GM12878 (cell line): ENCODE results near the gene EAF2. TPM values are rescaled to one million over a fixed set of nuclear protein-coding genes. Genes with fewer than 3 reads are reported as not detected.

Source experiments
- ATAC-seq: fragments of 200-7000 bp; cut with Tn5 transposase; 3 replicates; pipeline ENCODE4 v1.9.1; 2020; ENCODE audit warnings: mild to moderate bottlenecking, moderate library complexity
- BruUV-seq: library from RNA; stranded (reverse); fragments of 400-500 nt; replicated peaks from 2 replicates; lab custom pipeline; 2021; lab: Mats Ljungman, UMichigan
- CTCF ChIA-PET: fragments of 300-600 bp; sonication (Branson Sonifier 250); formaldehyde crosslinking; extraction: SDS; loops from one replicate; lab custom pipeline; 2021; ENCODE audit warnings: inconsistent platforms; lab: Yijun Ruan, JAX
- POLR2A ChIA-PET: fragments of 350-600 bp; formaldehyde crosslinking; extraction: SDS; loops from one replicate; lab custom pipeline; 2021; ENCODE audit warnings: inconsistent platforms; lab: Charles Lee
- RAD21 ChIA-PET: fragments of 300-600 bp; sonication (Branson Sonifier 250); formaldehyde crosslinking; loops from one replicate; lab custom pipeline; 2023; ENCODE audit warnings: antibody characterized with exemption; ENCODE audit not compliant: unreplicated experiment; lab: Charles Lee
- SMC1A ChIA-PET: fragments of 300-600 bp; sonication (Branson Sonifier 250); formaldehyde crosslinking; loops from one replicate; lab custom pipeline; 2023; ENCODE audit not compliant: unreplicated experiment, uncharacterized antibody; lab: Charles Lee
- DNase-seq: peaks from one replicate; pipeline ENCODE4 v3.0.0-alpha.2; 2011; ENCODE audit warnings: low read depth, low spot score
- FAIRE-seq: peaks from 3 replicates; lab custom pipeline; 2011; peaks lifted over from hg19 to GRCh38; lab: Jason Lieb, UNC
- H2AFZ ChIP-seq: 2 replicates; pipeline ENCODE4 v1.6.0; 2011; ENCODE audit warnings: low read depth, low read length, control low read depth; ENCODE audit not compliant: control insufficient read depth
- H3K27ac ChIP-seq: 2 replicates; pipeline ENCODE4 v1.5.1; 2011; ENCODE audit warnings: control low read depth; ENCODE audit not compliant: control insufficient read depth, insufficient read depth
- H3K27me3 ChIP-seq, 2 experiments: replicated peaks in 1 of 2; 2 replicates each; pipeline versions ENCODE4 v1.6.0 to v1.6.1; 2011; ENCODE audit warnings: low read length in 1 of 2; ENCODE audit not compliant: control insufficient read depth in 2 of 2, insufficient read depth in 2 of 2
- H3K36me3 ChIP-seq, 2 experiments: 2 replicates each; pipeline ENCODE4 v1.5.1; 2011; ENCODE audit warnings: low read length in 1 of 2; ENCODE audit not compliant: control insufficient read depth in 2 of 2, insufficient read depth in 2 of 2
- H3K4me1 ChIP-seq: 2 replicates; pipeline ENCODE4 v1.6.1; 2011; ENCODE audit warnings: mild to moderate bottlenecking, low read length, moderate library complexity, mixed read lengths; ENCODE audit not compliant: control insufficient read depth, insufficient read depth
- H3K4me2 ChIP-seq: 2 replicates; pipeline ENCODE4 v1.6.0; 2011; ENCODE audit warnings: control low read depth; ENCODE audit not compliant: control insufficient read depth, insufficient read depth
- H3K4me3 ChIP-seq: fragments of 200-600 bp; sonication (generic); 2 replicates; pipeline ENCODE4 v1.5.1; 2016
- H3K79me2 ChIP-seq: 2 replicates; pipeline ENCODE4 v1.6.0; 2011; ENCODE audit warnings: low read length; ENCODE audit not compliant: control insufficient read depth, insufficient read depth
- H3K9ac ChIP-seq: 2 replicates; pipeline ENCODE4 v1.8.0; 2011; ENCODE audit warnings: low read length, control low read depth, mixed read lengths; ENCODE audit not compliant: control insufficient read depth, insufficient read depth
- H3K9me3 ChIP-seq: replicated peaks from 3 replicates; pipeline ENCODE4 v1.5.1; 2011; ENCODE audit warnings: mild to moderate bottlenecking, low read length; ENCODE audit not compliant: control insufficient read depth, insufficient read depth
- H4K20me1 ChIP-seq: 2 replicates; pipeline ENCODE4 v1.6.0; 2011; ENCODE audit not compliant: control insufficient read depth, insufficient read depth
- HDAC6 ChIP-seq: fragments of 200-600 bp; sonication (generic); IDR thresholded peaks from one replicate; pipeline ENCODE4 v1.8.0; 2017; ENCODE audit warnings: antibody characterized with exemption; ENCODE audit not compliant: unreplicated experiment
- SIX5 ChIP-seq: IDR thresholded peaks from 2 replicates; pipeline ENCODE4 v1.6.1; 2011; ENCODE audit warnings: mild to moderate bottlenecking, low read depth, low read length, moderate library complexity; ENCODE audit not compliant: severe bottlenecking
- ZBED1 ChIP-seq: IDR thresholded peaks from 2 replicates; pipeline ENCODE4 v1.6.1; 2016; ENCODE audit warnings: borderline replicate concordance
- WGBS: methylation state at CpG from one replicate; pipeline ENCODE4 v1.1.6; 2016; ENCODE audit warnings: low lambda C conversion rate; ENCODE audit not compliant: insufficient replicate concordance, insufficient coverage; ENCODE audit errors: missing lambda C conversion rate; 5-methylcytosine and 5-hydroxymethylcytosine counted together
- in situ Hi-C: fragments of 300-500 bp; cut with MboI; formaldehyde crosslinking; loops from 9 replicates; pipeline ENCODE4 v1.14.3; 2018; ENCODE audit warnings: mixed read lengths
- intact Hi-C: fragments of 100-400 bp; cut with micrococcal nuclease; formaldehyde crosslinking; loops from one replicate; pipeline ENCODE4 v1.14.2; 2022; ENCODE audit not compliant: unreplicated experiment
- polyA plus RNA-seq, 11 experiments: library from polyadenylated mRNA; depleted of rRNA in 4 of 11; unstranded in 6 of 11; stranded (reverse) in 5 of 11; fragments of >200 nt; fragmentation: Nextera tagmentation in 4 of 11; fragmentation: Illumina TruSeq in 1 of 11; extraction: Ambion mirVana in 4 of 11; extraction: Trizol in 1 of 11; gene quantifications; 1 replicate in 1 of 11; 2 replicates in 10 of 11; pipeline versions ENCODE4 v1.2.1 to v1.2.3, GENCODE V29; 2011 to 2016; ENCODE audit warnings: inconsistent platforms in 2 of 11, missing spikeins in 2 of 11, low read depth in 1 of 11
- total RNA-seq, 4 experiments: library from RNA; depleted of rRNA in 3 of 4; stranded (reverse); fragments of >200 nt in 3 of 4; fragmentation: Illumina TruSeq in 1 of 4; extraction: Trizol in 1 of 4; gene quantifications; 2 replicates each; pipeline versions ENCODE4 v1.2.1 to v1.2.3, GENCODE V29; 2013 to 2021
- TF ChIP-seq, protein P1 (sequence below): fragments of 450-650 bp; IDR thresholded peaks from 2 replicates; pipeline ENCODE4 v1.6.1; 2017; ENCODE audit warnings: mild to moderate bottlenecking

The EAF2 gene
- total and polyA plus RNA-seq, 10 of the 15 experiments (the other 5 are each of a cell fraction or from before 2014, with no cell fraction given), result 47.3 to 193 (median 72.2) TPM

DNA sequence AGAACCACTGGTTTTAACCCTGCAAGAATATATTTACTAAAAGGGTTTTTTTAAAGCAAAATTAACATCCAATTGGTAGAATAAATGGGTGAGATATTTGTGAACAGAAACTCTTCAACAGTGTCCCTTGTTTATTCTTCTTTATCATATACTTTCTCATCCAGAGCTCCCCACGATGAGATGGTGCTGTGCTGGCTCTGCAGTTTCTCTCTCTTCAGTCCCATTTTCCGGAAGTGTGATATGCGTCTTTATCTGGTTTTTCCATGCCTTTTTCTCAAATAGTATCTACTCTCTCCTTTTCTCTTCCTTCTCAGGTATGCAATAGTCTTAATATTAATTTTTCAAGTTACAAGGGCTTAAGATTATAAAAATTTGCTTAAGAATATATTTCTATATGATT lies 1.5 kb downstream of the EAF2 start:
- ATAC-seq, result no peak
- Histone ChIP-seq H3K4me3 (peak overlapping the region; percentile 90), H3K9ac (peak overlapping the region; percentile 83), H3K27ac (peak overlapping the region; percentile 75), H2AFZ (no peak overlapping the region; the same call in 1 of the 2 replicates), H3K4me2 (peak overlapping the region; percentile 59; the same call in 1 of the 2 replicates), H3K4me1 (peaks cover 7% of the 10 kb centered on the region; the same call in 1 of the 2 replicates), H3K27me3 (no peaks in the 10 kb centered on the region), H3K79me2 (peaks cover 72% of the 10 kb centered on the region), H4K20me1 (no peaks in the 10 kb centered on the region), H3K9me3 (no peaks in the 10 kb centered on the region; the same call in 1 of the 3 replicates), H3K36me3 (peaks cover 0 to 6% of the 10 kb centered on the region in 2 experiments; a peak in 1 of 4 replicates)
- RAD21 ChIA-PET, result interaction anchor here (0.5 to 2.3 kb wide), 10 partner anchors 12 to 264 kb away, joined by 3 to 12 read pairs (median 3); partner anchors contain the start of gene GOLGB1
- intact Hi-C loops, result loop anchor here (5.0 to 10.0 kb wide), 5 partner anchors 89 to 418 kb away; partner anchors contain the start of genes GOLGB1 and POLQ
- in situ Hi-C loops, result loop anchor here (5.0 kb wide), 1 partner anchor 241 kb away; no protein-coding TSS in a partner anchor
- POLR2A ChIA-PET, result interaction anchor here (1.1 to 1.8 kb wide), 6 partner anchors 9 to 102 kb away, joined by 3 to 6 read pairs (median 4); no protein-coding TSS in a partner anchor
- CTCF ChIA-PET, result interaction anchor here (0.6 to 1.9 kb wide), 3 partner anchors 8 to 159 kb away, joined by 3 to 6 read pairs (median 3); no protein-coding TSS in a partner anchor
- no peak for FAIRE-seq
- no peak for DNase-seq
- no TSS peak for BruUV-seq
- 0 out of 2 replicates have a peak, but pooled peaks have one; percentile 0 for TF ChIP-seq ZBED1
- TF ChIP-seq SIX5, result no peak
- SMC1A ChIA-PET, result interaction anchor here (0.7 to 13.3 kb wide), 7 partner anchors 13 to 265 kb away, joined by 3 to 171 read pairs (median 7); no protein-coding TSS in a partner anchor
- 0% methylated on average over 3 of the region's 3 CpGs for WGBS

DNA sequence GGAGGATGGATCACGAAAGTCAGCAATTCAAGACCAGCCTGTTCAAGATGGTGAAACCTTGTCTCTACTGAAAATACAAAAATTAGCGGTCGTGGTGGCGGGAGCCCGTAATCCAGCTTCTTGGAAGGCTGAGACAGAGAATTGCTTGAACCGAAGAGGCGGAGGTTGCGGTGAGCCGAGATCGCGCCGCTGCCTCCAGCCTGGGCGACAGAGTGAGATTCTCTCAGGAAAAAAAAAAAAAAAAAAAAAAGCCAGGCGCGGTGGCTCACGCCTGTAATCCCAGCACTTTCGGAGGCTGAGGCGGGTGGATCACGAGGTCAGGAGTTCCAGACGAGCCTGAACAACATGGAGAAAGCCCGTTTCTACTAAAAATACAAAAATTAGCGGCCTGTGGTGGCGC lies 5.0 kb downstream of the EAF2 start:
- no peak for ATAC-seq
- POLR2A ChIA-PET, result interaction anchor here (0.7 kb wide), 1 partner anchor 140 kb away, joined by 7 read pairs; no protein-coding TSS in a partner anchor
- H3K27ac ChIP-seq, result no peak overlapping the region
- BruUV-seq, result no TSS peak
- no peak overlapping the region for H2AFZ ChIP-seq
- H3K36me3 ChIP-seq, result peaks cover 0 to 3% of the 10 kb centered on the region in 2 experiments; a peak in 1 of 4 replicates
- CTCF ChIA-PET, result no interaction called here
- no peak overlapping the region for H3K4me3 ChIP-seq
- intact Hi-C loops (loop anchor here (5.0 to 10.0 kb wide), 5 partner anchors 93 to 415 kb away; partner anchors contain the start of genes GOLGB1 and POLQ), in situ Hi-C loops (loop anchor here (5.0 kb wide), 1 partner anchor 237 kb away; no protein-coding TSS in a partner anchor)
- DNase-seq, result no peak
- TF ChIP-seq, protein P1, sequence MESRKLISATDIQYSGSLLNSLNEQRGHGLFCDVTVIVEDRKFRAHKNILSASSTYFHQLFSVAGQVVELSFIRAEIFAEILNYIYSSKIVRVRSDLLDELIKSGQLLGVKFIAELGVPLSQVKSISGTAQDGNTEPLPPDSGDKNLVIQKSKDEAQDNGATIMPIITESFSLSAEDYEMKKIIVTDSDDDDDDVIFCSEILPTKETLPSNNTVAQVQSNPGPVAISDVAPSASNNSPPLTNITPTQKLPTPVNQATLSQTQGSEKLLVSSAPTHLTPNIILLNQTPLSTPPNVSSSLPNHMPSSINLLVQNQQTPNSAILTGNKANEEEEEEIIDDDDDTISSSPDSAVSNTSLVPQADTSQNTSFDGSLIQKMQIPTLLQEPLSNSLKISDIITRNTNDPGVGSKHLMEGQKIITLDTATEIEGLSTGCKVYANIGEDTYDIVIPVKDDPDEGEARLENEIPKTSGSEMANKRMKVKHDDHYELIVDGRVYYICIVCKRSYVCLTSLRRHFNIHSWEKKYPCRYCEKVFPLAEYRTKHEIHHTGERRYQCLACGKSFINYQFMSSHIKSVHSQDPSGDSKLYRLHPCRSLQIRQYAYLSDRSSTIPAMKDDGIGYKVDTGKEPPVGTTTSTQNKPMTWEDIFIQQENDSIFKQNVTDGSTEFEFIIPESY, result peak; percentile 85; the same call in 1 of the 2 replicates
- TF ChIP-seq HDAC6, result no peak
- H3K4me2 ChIP-seq, result no peak overlapping the region
- no peak for FAIRE-seq
- peaks cover 44% of the 10 kb centered on the region for H3K79me2 ChIP-seq
- RAD21 ChIA-PET, result no interaction called here
- SMC1A ChIA-PET, result interaction anchor here (13.3 kb wide), 1 partner anchor 29 kb away, joined by 171 read pairs; no protein-coding TSS in a partner anchor
- H3K9ac ChIP-seq, result no peak overlapping the region
- WGBS, result 99% methylated on average over 19 of the region's 23 CpGs
- H4K20me1 ChIP-seq, result no peaks in the 10 kb centered on the region
- H3K27me3 ChIP-seq, result no peaks in the 10 kb centered on the region
- H3K9me3 ChIP-seq, result no peaks in the 10 kb centered on the region; the same call in 1 of the 3 replicates
- H3K4me1 ChIP-seq, result no peaks in the 10 kb centered on the region
